Activated naive CD8-positive, alpha-beta T cell (primary cell): ENCODE data around the gene DHRS11.

ENCODE experiments used
- H3K27ac Mint-ChIP-seq: one replicate; pipeline ENCODE4 v1.8.0; 2021; ENCODE audit warnings: mixed read lengths
- H3K27me3 Mint-ChIP-seq: one replicate; pipeline ENCODE4 v1.8.0; 2021; ENCODE audit warnings: mixed read lengths
- H3K36me3 Mint-ChIP-seq: one replicate; pipeline ENCODE4 v1.8.0; 2021; ENCODE audit warnings: mixed read lengths
- H3K4me1 Mint-ChIP-seq: one replicate; pipeline ENCODE4 v1.8.0; 2021; ENCODE audit warnings: low read depth, mixed read lengths
- H3K4me3 Mint-ChIP-seq: one replicate; pipeline ENCODE4 v1.8.0; 2021; ENCODE audit warnings: mild to moderate bottlenecking, mixed read lengths
- H3K9me3 Mint-ChIP-seq: one replicate; pipeline ENCODE4 v1.8.0; 2021; ENCODE audit warnings: low read depth, mixed read lengths

Gene DHRS11

GRCh38 chr17:36591434-36592315 lies at the start of gene DHRS11:
TSS of gene DHRS11 (plus strand) at chr17:36591879. CDS start at chr17:36592010, 131 bp downstream.
- peak within 1 kb of the TSS; percentile 80 for H3K4me3 Mint-ChIP-seq
- H3K27me3 Mint-ChIP-seq, result no peaks in the 10 kb centered on the region
- H3K9me3 Mint-ChIP-seq, result no peaks in the 10 kb centered on the region
- H3K4me1 Mint-ChIP-seq, result peaks cover 32% of the 10 kb centered on the region
- H3K36me3 Mint-ChIP-seq, result peaks cover 8% of the 10 kb centered on the region
- H3K27ac Mint-ChIP-seq, result peak within 1 kb of the TSS; percentile 78

GRCh38 chr17:36542755-36543154 lies 48.9 kb upstream of the DHRS11 start:
- H3K36me3 Mint-ChIP-seq, result peaks cover 3% of the 10 kb centered on the region
- peaks cover 22% of the 10 kb centered on the region for H3K4me1 Mint-ChIP-seq
- H3K27ac Mint-ChIP-seq, result no peak overlapping the region
- H3K4me3 Mint-ChIP-seq, result peak overlapping the region; percentile 30
- H3K9me3 Mint-ChIP-seq, result no peaks in the 10 kb centered on the region
- H3K27me3 Mint-ChIP-seq, result no peaks in the 10 kb centered on the region

- H3K27me3 Mint-ChIP-seq, result no peaks in the 10 kb centered on the region
- peaks cover 31% of the 10 kb centered on the region for H3K4me1 Mint-ChIP-seq
- peak overlapping the region; percentile 97 for H3K27ac Mint-ChIP-seq
- H3K9me3 Mint-ChIP-seq, result no peaks in the 10 kb centered on the region
- H3K4me3 Mint-ChIP-seq, result peak overlapping the region; percentile 96
- H3K36me3 Mint-ChIP-seq, result peaks cover 3% of the 10 kb centered on the region
Observed at GRCh38 chr17:36544044-36544306, 47.7 kb upstream of the DHRS11 start.

GRCh38 chr17:36544307-36545076 lies 47.2 kb upstream of the DHRS11 start, which contains the start of gene GGNBP2:
TSS of gene GGNBP2 (plus strand) at chr17:36544919. CDS start at chr17:36545725, 806 bp downstream.
- H3K27me3 Mint-ChIP-seq, result no peaks in the 10 kb centered on the region
- H3K27ac Mint-ChIP-seq, result peak within 1 kb of the TSS; percentile 97
- H3K4me1 Mint-ChIP-seq, result peaks cover 35% of the 10 kb centered on the region
- no peaks in the 10 kb centered on the region for H3K9me3 Mint-ChIP-seq
- peaks cover 3% of the 10 kb centered on the region for H3K36me3 Mint-ChIP-seq
- peak within 1 kb of the TSS; percentile 96 for H3K4me3 Mint-ChIP-seq

GRCh38 chr17:36545077-36545464 lies 46.6 kb upstream of the DHRS11 start:
- Mint-ChIP-seq H3K9me3 (no peaks in the 10 kb centered on the region), H3K27ac (peak overlapping the region; percentile 97), H3K36me3 (peaks cover 3% of the 10 kb centered on the region), H3K27me3 (no peaks in the 10 kb centered on the region), H3K4me3 (peak overlapping the region; percentile 96), H3K4me1 (peaks cover 39% of the 10 kb centered on the region)

- peaks cover 46% of the 10 kb centered on the region for H3K4me1 Mint-ChIP-seq
- H3K36me3 Mint-ChIP-seq, result peaks cover 4% of the 10 kb centered on the region
- H3K9me3 Mint-ChIP-seq, result no peaks in the 10 kb centered on the region
- H3K27ac Mint-ChIP-seq, result peak overlapping the region; percentile 96
- peak overlapping the region; percentile 94 for H3K4me3 Mint-ChIP-seq
- H3K27me3 Mint-ChIP-seq, result no peaks in the 10 kb centered on the region
Observed at GRCh38 chr17:36545465-36546417, 45.9 kb upstream of the DHRS11 start.

- Mint-ChIP-seq H3K27ac (peak overlapping the region; percentile 96), H3K27me3 (no peaks in the 10 kb centered on the region), H3K4me1 (peaks cover 51% of the 10 kb centered on the region), H3K4me3 (peak overlapping the region; percentile 94), H3K36me3 (peaks cover 6% of the 10 kb centered on the region), H3K9me3 (no peaks in the 10 kb centered on the region)
Observed at GRCh38 chr17:36546418-36547093, 45.1 kb upstream of the DHRS11 start.

- Mint-ChIP-seq H3K4me1 (peaks cover 61% of the 10 kb centered on the region), H3K4me3 (peak overlapping the region; percentile 94), H3K27me3 (no peaks in the 10 kb centered on the region), H3K36me3 (peaks cover 6% of the 10 kb centered on the region), H3K9me3 (no peaks in the 10 kb centered on the region), H3K27ac (peak overlapping the region; percentile 96)
Observed at GRCh38 chr17:36547776-36548175, 43.9 kb upstream of the DHRS11 start.

GRCh38 chr17:36550491-36551417 lies 40.9 kb upstream of the DHRS11 start:
- Mint-ChIP-seq H3K27ac (peak overlapping the region; percentile 89), H3K27me3 (no peaks in the 10 kb centered on the region), H3K9me3 (no peaks in the 10 kb centered on the region), H3K4me3 (peak overlapping the region; percentile 73), H3K36me3 (peaks cover 7% of the 10 kb centered on the region), H3K4me1 (peaks cover 76% of the 10 kb centered on the region)

- no peaks in the 10 kb centered on the region for H3K9me3 Mint-ChIP-seq
- H3K4me1 Mint-ChIP-seq, result peaks cover 68% of the 10 kb centered on the region
- peak overlapping the region; percentile 74 for H3K4me3 Mint-ChIP-seq
- H3K27me3 Mint-ChIP-seq, result no peaks in the 10 kb centered on the region
- peaks cover 13% of the 10 kb centered on the region for H3K36me3 Mint-ChIP-seq
- H3K27ac Mint-ChIP-seq, result peak overlapping the region; percentile 69
Observed at GRCh38 chr17:36553459-36553858, 38.2 kb upstream of the DHRS11 start.

- Mint-ChIP-seq H3K9me3 (no peaks in the 10 kb centered on the region), H3K4me3 (no peak overlapping the region), H3K36me3 (peaks cover 3% of the 10 kb centered on the region), H3K27ac (peak overlapping the region; percentile 19), H3K27me3 (no peaks in the 10 kb centered on the region), H3K4me1 (peaks cover 32% of the 10 kb centered on the region)
Observed at GRCh38 chr17:36566081-36566480, 25.6 kb upstream of the DHRS11 start.

GRCh38 chr17:36575028-36575427 lies 16.7 kb upstream of the DHRS11 start:
- peaks cover 31% of the 10 kb centered on the region for H3K4me1 Mint-ChIP-seq
- H3K4me3 Mint-ChIP-seq, result no peak overlapping the region
- no peak overlapping the region for H3K27ac Mint-ChIP-seq
- no peaks in the 10 kb centered on the region for H3K27me3 Mint-ChIP-seq
- H3K9me3 Mint-ChIP-seq, result no peaks in the 10 kb centered on the region
- peaks cover 2% of the 10 kb centered on the region for H3K36me3 Mint-ChIP-seq

GRCh38 chr17:36576793-36577192 lies 14.9 kb upstream of the DHRS11 start:
- Mint-ChIP-seq H3K27me3 (no peaks in the 10 kb centered on the region), H3K4me3 (no peak overlapping the region), H3K27ac (peak overlapping the region; percentile 24), H3K4me1 (peaks cover 31% of the 10 kb centered on the region), H3K36me3 (peaks cover 2% of the 10 kb centered on the region), H3K9me3 (no peaks in the 10 kb centered on the region)
